K562 (cell line): ENCODE data around the gene TTLL9. TPM values are rescaled to one million over a fixed set of nuclear protein-coding genes. Genes with fewer than 3 reads are reported as not detected.

ENCODE experiments used
- CHD4 ChIP-seq: fragments of 200-600 bp; sonication (generic); IDR thresholded peaks from 3 replicates; pipeline ENCODE4 v1.6.1; 2012; ENCODE audit warnings: low read depth, mild to moderate bottlenecking, mixed read lengths, low read length, inconsistent platforms; ENCODE audit not compliant: insufficient read depth, insufficient replicate concordance, poor library complexity, severe bottlenecking
- DACH1 ChIP-seq: fragments of 450-650 bp; IDR thresholded peaks from 2 replicates; pipeline ENCODE4 v1.6.1; 2018; ENCODE audit not compliant: partially characterized antibody
- ETV6 ChIP-seq, 3 experiments: fragments of 150-350 bp in 1 of 3; sonication (generic) in 1 of 3; formaldehyde crosslinking in 1 of 3; IDR thresholded peaks; 2 replicates each; pipeline versions ENCODE4 v1.6.1 to v1.8.0; 2014 to 2022; ENCODE audit warnings: borderline replicate concordance in 2 of 3, low read depth in 2 of 3, antibody characterized with exemption in 1 of 3, low read length in 1 of 3, mild to moderate bottlenecking in 1 of 3, missing genetic modification reagents in 1 of 3
- NCOA1 ChIP-seq: fragments of 450-650 bp; IDR thresholded peaks from 2 replicates; pipeline ENCODE4 v1.6.1; 2016; ENCODE audit warnings: low read depth
- NCOA4 ChIP-seq: fragments of 450-650 bp; IDR thresholded peaks from 2 replicates; pipeline ENCODE4 v1.6.1; 2018; ENCODE audit warnings: mild to moderate bottlenecking; ENCODE audit not compliant: partially characterized antibody
- NELFE ChIP-seq: IDR thresholded peaks from 2 replicates; pipeline ENCODE4 v1.6.1; 2011; ENCODE audit warnings: mild to moderate bottlenecking; ENCODE audit not compliant: insufficient read depth, insufficient read length
- PHB ChIP-seq: fragments of 250-450 bp; sonication (Bioruptor Pico); IDR thresholded peaks from 2 replicates; pipeline ENCODE4 v1.5.0; 2021
- SIN3A ChIP-seq, 2 experiments: fragments of 150-350 bp in 1 of 2; IDR thresholded peaks; 2 replicates each; pipeline ENCODE4 v1.6.1; 2011 to 2016; ENCODE audit warnings: borderline replicate concordance in 2 of 2, low read depth in 2 of 2, low read length in 2 of 2, mild to moderate bottlenecking in 2 of 2, moderate library complexity in 2 of 2; ENCODE audit not compliant: control insufficient read depth in 1 of 2
- SIRT6 ChIP-seq: IDR thresholded peaks from one replicate; pipeline ENCODE4 v1.6.1; 2012; ENCODE audit warnings: low read depth, mild to moderate bottlenecking, control low read depth, inconsistent platforms, low read length, moderate library complexity
- TARDBP ChIP-seq: fragments of 450-650 bp; IDR thresholded peaks from 2 replicates; pipeline ENCODE4 v1.6.1; 2016
- ZFX ChIP-seq: sonication (generic); formaldehyde crosslinking; IDR thresholded peaks from 2 replicates; pipeline ENCODE4 v1.8.0; 2022; ENCODE audit warnings: mild to moderate bottlenecking, missing genetic modification reagents, moderate library complexity
- ZNF316 ChIP-seq: fragments of 450-650 bp; IDR thresholded peaks from 2 replicates; pipeline ENCODE4 v1.6.1; 2016
- ZNF57 ChIP-seq: fragments of 450-650 bp; formaldehyde crosslinking; IDR thresholded peaks from 2 replicates; pipeline ENCODE4 v1.4.0; 2020; ENCODE audit warnings: mild to moderate bottlenecking, moderate library complexity
- polyA plus RNA-seq, 8 experiments: library from polyadenylated mRNA; depleted of rRNA in 4 of 8; stranded (reverse) in 5 of 8; unstranded in 3 of 8; fragments of >200 nt; fragmentation: Nextera tagmentation in 2 of 8; fragmentation: Illumina TruSeq in 1 of 8; extraction: Ambion mirVana in 2 of 8; extraction: Trizol in 1 of 8; gene quantifications; 2 replicates each; pipeline versions ENCODE4 v1.2.1 to v1.2.3, GENCODE V29; 2011 to 2014; ENCODE audit warnings: inconsistent platforms in 1 of 8, missing spikeins in 1 of 8
- total RNA-seq, 7 experiments: library from RNA; depleted of rRNA in 6 of 7; stranded (reverse); fragments of >200 nt in 6 of 7; fragmentation: Illumina TruSeq in 2 of 7; extraction: Trizol in 2 of 7; gene quantifications; 2 replicates each; pipeline versions ENCODE4 v1.2.1 to v1.2.3, GENCODE V29; 2011 to 2021; ENCODE audit warnings: low replicate concordance in 1 of 7
- TF ChIP-seq, protein P1 (sequence below), 2 experiments: fragments of 250-450 bp in 1 of 2; fragments of 450-650 bp in 1 of 2; sonication (Bioruptor Pico) in 1 of 2; IDR thresholded peaks; 2 replicates each; pipeline versions ENCODE4 v1.6.1 to v1.8.0; 2016 to 2021; ENCODE audit warnings: mild to moderate bottlenecking in 2 of 2, moderate library complexity in 2 of 2, missing compliant biosample characterization in 1 of 2, missing genetic modification characterization in 1 of 2
- TF ChIP-seq, protein P2 (sequence below): sonication (generic); formaldehyde crosslinking; IDR thresholded peaks from 2 replicates; pipeline ENCODE4 v1.8.1; 2023; ENCODE audit warnings: missing genetic modification reagents, mild to moderate bottlenecking, borderline replicate concordance
- TF ChIP-seq, protein P3 (sequence below): sonication (generic); formaldehyde crosslinking; IDR thresholded peaks from 2 replicates; pipeline ENCODE4 v1.8.0; 2023; ENCODE audit warnings: mild to moderate bottlenecking, missing genetic modification reagents
- TF ChIP-seq, protein P4 (sequence below): fragments of 250-450 bp; sonication (Bioruptor Pico); IDR thresholded peaks from 2 replicates; pipeline ENCODE4 v1.5.0; 2020; ENCODE audit warnings: mild to moderate bottlenecking, borderline replicate concordance

The TTLL9 gene
- total and polyA plus RNA-seq, 9 of the 15 experiments (the other 6 are each of a cell fraction or from before 2014, with no cell fraction given) = 0.06 to 0.07 TPM; not detected in 7

DNA sequence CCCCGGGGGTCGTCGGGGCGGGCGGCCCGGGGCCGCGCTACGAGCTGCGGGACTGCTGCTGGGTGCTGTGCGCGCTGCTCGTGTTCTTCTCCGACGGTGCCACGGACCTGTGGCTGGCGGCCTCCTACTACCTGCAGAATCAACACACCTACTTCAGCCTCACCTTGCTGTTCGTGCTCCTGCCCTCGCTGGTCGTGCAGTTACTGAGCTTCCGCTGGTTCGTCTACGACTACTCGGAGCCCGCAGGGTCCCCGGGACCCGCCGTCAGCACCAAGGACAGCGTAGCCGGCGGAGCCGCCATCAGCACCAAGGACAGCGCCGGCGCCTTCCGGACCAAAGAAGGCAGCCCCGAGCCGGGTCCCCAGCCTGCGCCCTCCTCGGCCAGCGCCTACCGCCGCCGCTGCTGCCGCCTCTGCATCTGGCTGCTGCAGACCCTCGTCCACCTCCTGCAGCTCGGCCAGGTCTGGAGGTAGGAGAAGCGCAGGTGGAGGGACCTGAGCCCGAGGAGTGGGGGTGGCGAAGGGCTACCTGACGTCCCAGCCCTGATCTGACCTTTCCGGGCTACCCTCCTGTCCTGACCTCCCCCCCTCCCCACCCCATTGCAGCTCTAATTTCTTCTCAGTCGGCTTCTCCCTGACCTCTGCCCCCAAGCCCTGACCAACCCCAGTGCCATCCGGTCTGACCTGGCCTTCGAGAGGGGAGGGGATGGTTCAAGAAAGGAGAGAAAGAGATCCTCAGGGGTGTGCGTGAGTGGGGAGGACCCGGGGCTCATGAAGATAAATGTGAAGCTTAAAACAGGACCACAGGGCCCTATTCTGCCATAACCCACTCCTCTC is 98.1 kb downstream of the TTLL9 start (continued):
- no peak for TF ChIP-seq DACH1
- TF ChIP-seq, protein P1, sequence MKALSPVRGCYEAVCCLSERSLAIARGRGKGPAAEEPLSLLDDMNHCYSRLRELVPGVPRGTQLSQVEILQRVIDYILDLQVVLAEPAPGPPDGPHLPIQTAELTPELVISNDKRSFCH (CRISPR knock-in tag; IDR thresholded peaks at IDR 0.05) = no peak
- TF ChIP-seq, protein P1 (tag; IDR thresholded peaks at IDR 0.05) = peak; percentile 87
- TF ChIP-seq PHB (CRISPR knock-in tag) = 0 out of 2 replicates have a peak, but pooled peaks have one; percentile 23
- TF ChIP-seq, protein P2, sequence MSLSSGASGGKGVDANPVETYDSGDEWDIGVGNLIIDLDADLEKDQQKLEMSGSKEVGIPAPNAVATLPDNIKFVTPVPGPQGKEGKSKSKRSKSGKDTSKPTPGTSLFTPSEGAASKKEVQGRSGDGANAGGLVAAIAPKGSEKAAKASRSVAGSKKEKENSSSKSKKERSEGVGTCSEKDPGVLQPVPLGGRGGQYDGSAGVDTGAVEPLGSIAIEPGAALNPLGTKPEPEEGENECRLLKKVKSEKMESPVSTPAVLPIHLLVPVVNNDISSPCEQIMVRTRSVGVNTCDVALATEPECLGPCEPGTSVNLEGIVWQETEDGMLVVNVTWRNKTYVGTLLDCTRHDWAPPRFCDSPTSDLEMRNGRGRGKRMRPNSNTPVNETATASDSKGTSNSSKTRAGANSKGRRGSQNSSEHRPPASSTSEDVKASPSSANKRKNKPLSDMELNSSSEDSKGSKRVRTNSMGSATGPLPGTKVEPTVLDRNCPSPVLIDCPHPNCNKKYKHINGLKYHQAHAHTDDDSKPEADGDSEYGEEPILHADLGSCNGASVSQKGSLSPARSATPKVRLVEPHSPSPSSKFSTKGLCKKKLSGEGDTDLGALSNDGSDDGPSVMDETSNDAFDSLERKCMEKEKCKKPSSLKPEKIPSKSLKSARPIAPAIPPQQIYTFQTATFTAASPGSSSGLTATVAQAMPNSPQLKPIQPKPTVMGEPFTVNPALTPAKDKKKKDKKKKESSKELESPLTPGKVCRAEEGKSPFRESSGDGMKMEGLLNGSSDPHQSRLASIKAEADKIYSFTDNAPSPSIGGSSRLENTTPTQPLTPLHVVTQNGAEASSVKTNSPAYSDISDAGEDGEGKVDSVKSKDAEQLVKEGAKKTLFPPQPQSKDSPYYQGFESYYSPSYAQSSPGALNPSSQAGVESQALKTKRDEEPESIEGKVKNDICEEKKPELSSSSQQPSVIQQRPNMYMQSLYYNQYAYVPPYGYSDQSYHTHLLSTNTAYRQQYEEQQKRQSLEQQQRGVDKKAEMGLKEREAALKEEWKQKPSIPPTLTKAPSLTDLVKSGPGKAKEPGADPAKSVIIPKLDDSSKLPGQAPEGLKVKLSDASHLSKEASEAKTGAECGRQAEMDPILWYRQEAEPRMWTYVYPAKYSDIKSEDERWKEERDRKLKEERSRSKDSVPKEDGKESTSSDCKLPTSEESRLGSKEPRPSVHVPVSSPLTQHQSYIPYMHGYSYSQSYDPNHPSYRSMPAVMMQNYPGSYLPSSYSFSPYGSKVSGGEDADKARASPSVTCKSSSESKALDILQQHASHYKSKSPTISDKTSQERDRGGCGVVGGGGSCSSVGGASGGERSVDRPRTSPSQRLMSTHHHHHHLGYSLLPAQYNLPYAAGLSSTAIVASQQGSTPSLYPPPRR (CRISPR knock-in tag) = peak; percentile 100
- peak; percentile 100 for TF ChIP-seq NCOA1
- TF ChIP-seq ETV6 (IDR thresholded peaks at IDR 0.05; ENCODE audit: borderline replicate concordance in 1 of 2, low read depth in 2 of 2, low read length in 1 of 2) = no peak; a peak in 1 of 4 replicates
- peak; percentile 100 for TF ChIP-seq ETV6 (CRISPR knock-in tag; IDR thresholded peaks at IDR 0.05; ENCODE audit: borderline replicate concordance)
- TF ChIP-seq SIRT6 = no peak
- TF ChIP-seq ZNF57 = no peak
- TF ChIP-seq ZFX (CRISPR knock-in tag) = peak; percentile 75
- TF ChIP-seq CHD4 = no peak
- TF ChIP-seq NCOA4 = no peak
- TF ChIP-seq, protein P3, sequence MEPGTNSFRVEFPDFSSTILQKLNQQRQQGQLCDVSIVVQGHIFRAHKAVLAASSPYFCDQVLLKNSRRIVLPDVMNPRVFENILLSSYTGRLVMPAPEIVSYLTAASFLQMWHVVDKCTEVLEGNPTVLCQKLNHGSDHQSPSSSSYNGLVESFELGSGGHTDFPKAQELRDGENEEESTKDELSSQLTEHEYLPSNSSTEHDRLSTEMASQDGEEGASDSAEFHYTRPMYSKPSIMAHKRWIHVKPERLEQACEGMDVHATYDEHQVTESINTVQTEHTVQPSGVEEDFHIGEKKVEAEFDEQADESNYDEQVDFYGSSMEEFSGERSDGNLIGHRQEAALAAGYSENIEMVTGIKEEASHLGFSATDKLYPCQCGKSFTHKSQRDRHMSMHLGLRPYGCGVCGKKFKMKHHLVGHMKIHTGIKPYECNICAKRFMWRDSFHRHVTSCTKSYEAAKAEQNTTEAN = peak; percentile 99
- TF ChIP-seq, protein P4, sequence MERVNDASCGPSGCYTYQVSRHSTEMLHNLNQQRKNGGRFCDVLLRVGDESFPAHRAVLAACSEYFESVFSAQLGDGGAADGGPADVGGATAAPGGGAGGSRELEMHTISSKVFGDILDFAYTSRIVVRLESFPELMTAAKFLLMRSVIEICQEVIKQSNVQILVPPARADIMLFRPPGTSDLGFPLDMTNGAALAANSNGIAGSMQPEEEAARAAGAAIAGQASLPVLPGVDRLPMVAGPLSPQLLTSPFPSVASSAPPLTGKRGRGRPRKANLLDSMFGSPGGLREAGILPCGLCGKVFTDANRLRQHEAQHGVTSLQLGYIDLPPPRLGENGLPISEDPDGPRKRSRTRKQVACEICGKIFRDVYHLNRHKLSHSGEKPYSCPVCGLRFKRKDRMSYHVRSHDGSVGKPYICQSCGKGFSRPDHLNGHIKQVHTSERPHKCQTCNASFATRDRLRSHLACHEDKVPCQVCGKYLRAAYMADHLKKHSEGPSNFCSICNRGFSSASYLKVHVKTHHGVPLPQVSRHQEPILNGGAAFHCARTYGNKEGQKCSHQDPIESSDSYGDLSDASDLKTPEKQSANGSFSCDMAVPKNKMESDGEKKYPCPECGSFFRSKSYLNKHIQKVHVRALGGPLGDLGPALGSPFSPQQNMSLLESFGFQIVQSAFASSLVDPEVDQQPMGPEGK = no peak
- TF ChIP-seq NELFE = no peak
- peak; percentile 93 for TF ChIP-seq TARDBP
- TF ChIP-seq SIN3A (IDR thresholded peaks at IDR 0.05; ENCODE audit: borderline replicate concordance in 2 of 2, control insufficient read depth in 1 of 2, low read depth in 2 of 2, low read length in 2 of 2) = peak; percentile 100
- TF ChIP-seq ZNF316 = no peak
